HuH-7.5 (cell line): ENCODE results near the gene MAPKAP1.
"Not testable (repeated sequence)": the region's sequence is repeated elsewhere in the genome, so short reads cannot be mapped to it uniquely, and the experiment has no call there.

Experiments
- DNase-seq: peaks from one replicate; pipeline ENCODE4 v3.0.0; 2011; ENCODE audit warnings: low spot score

MAPKAP1 gene

DNA sequence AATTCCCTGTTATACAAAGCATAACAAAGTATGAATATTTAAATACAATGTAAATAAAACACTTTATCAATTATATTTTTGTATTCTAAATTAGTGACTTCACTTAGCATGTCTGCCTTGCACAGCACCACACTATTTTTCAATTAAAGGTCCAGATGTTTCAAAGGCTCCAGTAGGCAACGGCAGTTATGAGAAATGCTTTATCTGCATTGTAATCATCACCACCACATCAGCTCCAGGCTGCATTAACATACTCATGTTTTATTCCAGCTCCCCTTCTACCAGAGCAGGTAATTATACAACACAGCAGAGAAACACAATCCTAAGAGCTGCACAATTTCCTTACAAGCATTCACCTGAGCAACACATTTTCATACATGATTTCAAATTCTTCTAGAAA lies 102.8 kb downstream of the MAPKAP1 start:
- no peak for DNase-seq

DNA sequence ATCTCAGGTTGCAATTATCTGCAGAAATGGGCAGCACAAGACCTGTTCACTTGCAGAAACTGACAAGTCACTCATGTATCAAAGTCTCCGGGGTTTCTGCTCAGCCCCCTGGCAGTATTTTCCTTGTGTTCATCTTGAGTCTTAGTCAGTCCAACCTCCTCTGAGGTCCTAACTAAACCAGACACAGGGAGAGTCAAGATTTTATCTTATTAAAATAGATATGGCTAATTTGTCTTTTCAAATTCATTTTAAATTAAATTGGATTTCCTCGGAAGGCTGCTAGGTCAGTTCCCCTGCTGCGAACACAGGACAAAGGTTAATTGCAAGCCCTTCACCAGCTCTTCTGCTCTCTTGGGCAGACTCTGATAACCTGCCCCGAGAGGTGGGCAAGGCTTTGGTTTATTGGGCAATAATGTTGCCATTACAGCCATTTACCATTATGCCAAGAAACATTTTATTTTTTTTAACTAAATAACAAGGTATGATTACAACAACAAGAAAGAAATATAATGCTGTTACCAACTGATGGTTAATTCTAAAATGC lies 103.5 kb downstream of the MAPKAP1 start:
- no peak for DNase-seq

DNA sequence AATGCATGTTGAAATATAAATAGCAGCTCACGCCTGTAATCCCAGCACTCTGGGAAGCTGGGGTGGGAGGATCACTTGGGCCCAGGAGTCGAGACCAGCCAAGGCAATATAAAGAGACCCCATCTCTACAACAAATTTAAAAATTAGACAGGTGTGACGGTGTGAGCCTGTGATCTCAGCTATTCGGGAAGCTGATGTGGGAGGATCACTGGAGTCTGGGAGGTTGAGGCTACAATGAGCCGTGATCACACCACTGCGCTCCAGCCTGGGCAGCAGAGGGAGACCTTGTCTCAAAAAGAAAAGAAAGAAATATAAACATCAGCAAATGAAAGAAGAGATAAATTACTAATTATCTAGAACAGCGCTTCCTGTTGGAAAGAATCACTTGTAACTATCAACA lies 105.0 kb downstream of the MAPKAP1 start:
- DNase-seq: no peak

DNA sequence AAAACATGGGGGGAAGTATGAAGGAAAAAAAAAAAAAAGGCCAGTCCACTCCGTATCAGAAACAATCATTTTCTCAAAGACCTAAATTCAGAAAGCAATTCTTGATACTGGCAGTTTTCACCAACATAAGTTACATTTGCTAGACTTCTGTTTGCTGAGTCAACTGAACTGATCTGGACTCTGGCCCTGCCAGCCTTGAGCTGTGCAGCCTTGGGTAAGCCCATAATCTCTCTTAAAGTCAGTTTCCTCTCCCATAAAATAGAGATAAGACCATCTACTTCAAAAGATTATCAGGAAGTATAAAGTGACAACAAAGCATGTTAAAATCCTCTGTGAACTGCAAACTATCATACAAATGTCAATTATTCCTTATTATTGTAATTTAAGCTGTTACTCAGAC lies 106.8 kb downstream of the MAPKAP1 start:
- DNase-seq: no peak

DNA sequence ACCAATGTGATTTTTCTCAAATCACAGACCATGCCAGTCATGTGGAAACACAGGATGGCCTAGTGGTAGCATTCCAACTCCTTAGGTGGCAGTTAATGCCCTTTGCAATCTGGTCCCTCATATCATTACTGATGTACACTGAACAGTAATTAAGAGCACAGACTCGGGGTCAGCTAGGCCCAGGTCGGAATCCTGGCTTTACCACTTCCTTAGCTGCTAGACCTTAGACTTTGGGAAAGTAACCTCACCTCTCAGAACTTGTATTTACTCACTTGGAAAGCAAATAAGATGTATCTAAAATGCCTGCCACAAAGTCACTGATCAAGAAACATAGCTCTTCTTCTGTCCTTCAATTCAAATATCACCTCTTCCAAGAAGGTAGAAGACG lies 112.8 kb downstream of the MAPKAP1 start:
- DNase-seq: no peak

DNA sequence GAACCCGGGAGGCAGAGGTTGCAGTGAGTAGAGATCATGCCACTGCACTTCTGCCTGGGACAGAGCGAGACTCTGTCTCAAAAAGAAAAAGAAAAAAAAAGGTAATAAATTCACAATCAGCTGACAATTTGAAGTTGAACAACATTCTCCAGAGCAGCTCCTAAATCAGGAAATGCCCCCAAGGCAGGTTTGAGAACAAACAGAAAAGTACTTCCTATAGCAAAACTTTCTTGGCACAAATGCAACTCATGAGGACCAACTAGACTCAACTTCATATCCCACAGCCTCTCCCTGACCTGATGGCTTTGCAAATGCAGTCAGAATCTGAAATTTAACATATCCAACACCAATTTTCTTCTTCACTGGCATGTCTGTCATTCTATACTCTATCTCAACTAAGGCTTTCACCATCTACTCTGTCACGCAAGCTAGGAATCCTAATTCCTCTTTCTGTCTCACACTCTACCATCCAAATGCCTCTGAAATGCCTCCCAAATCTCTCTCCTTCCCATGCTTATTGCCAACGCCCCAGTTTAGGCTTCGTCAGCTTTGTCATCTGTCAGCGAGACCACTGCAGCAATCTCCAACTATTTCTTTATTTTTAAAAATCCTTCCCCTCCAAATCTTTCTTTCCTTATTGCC lies 113.3 kb downstream of the MAPKAP1 start:
- no peak for DNase-seq

DNA sequence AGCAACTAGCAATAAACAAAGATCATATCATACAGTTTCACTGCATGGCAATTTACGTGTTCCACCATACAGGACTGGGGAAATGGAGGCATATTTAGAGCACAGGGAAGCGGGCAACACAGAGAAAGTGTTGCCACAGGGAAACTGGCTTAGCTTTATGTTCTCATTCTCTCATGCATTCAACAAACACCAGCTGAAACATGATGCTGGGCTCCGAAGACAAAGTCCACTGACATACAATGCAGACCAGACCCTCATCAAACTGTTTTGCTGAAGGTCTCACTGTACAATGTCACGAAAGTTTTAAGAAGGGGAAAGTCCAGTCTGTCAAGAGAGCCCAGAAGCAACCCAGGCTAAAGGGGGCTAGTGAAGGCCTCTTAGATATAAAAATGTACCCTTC lies 115.1 kb downstream of the MAPKAP1 start:
- no peak for DNase-seq

DNA sequence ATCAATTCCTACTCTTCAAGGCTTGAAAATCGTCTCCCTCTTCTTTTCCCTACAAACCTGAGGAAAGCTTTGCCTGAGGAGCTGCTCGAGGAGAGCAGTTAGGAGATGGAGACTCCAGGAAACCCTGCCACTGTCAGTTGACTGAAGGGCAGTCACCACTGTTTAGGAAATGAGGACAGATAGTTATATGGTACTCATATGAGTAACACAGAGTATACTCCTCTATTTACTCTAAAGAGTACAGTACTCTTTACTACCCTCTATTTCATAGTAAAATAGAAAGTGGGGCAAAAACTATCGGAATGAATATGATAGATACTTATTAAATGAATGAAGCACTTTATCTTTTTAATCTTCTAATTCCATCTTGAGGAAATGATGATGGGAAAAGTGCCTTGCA lies 115.8 kb downstream of the MAPKAP1 start:
- DNase-seq: no peak

DNA sequence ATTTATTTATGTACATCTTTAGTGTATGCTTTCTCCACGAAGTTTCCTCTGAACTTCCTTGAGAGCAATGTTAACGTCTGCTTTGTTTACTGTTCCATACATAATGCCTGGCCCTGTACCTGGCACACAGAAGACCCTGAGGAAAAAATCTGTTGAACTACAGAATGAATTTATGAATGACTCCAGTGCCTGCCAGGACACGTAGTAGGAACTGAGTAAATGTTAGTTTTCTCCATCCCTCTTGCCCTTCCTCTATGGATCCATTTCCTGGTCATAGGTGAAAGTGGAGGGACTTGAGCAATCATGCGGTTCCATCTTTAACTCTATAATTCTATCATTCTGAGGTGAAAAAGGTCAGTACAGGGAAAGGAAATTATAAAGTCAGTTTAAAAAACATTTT lies 117.7 kb downstream of the MAPKAP1 start:
- no peak for DNase-seq

DNA sequence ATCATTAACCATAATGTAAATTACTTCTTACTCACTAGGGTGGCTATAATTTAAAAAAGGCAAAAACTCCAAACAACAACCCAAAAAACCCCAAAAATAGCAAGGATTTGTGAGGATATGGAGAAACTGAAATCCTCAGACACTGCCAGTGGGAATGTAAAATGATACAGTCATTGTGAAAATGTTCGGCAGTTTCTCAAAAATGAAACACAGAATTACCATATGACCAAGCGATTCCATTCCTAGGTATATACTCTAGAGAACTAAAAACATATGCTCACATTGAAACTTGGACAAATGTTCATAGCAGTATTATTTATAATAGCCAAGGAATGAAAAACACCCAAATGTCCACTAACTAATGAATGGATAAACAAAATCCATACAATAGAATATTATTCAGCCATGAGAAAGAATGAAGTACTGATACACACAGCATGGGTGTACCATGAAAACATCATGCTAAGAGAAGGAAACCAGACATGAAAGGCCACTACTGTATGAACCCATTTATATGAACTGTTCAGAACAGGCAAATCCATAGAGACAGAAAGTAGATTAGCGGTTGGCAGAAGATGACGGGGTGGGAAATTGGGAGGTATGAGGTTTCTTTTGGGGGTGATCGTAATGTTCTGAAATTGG lies 119.1 kb downstream of the MAPKAP1 start:
- no peak for DNase-seq

DNA sequence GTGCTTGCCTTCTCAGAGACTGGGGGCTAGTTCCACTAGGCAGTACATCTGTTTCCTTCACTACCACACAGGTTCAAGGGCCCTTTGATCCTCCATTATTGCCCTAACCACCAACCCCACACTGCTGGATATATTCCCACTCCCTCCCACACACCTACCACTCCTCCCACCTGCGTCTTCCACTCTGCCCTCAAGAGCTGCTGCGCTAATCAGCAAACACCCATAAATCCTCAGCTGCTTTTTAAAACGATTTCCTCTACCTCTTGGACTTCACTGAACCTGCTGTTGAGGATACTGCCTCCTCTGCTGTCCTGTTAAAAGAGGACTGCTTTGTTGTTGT lies 120.9 kb downstream of the MAPKAP1 start:
- DNase-seq: no peak

DNA sequence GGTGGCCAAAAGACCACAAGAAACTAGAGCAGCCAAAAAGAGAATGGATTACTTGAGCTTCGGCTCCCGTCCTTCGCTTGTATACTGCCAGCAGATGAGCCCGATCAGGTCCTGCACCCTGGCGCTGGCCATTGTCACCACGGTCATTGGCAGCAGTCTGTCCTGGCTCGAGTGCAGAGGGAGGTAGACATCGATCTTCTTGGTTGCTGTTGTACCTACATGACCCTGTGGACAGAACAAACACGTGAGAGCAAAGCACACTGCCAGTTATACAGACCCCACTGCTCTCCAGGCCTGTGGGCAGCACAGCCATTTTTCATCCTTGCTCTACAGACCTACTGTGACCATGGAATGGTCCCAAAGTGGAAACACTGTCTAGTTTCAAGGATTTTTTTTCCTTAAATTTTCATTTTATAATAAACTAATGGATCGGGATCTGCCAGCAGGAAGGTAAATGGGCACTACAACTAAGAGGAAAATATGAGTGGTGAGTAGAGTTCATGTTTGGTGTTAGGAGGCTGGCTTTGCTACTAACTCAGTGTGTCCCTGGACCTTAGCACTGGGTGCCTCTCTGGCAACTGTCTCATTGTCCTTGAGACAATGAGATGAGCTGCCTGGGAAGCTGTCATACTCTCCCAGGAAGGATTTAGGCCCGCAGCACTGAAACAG lies 121.4 kb downstream of the MAPKAP1 start:
- DNase-seq: no peak

DNA sequence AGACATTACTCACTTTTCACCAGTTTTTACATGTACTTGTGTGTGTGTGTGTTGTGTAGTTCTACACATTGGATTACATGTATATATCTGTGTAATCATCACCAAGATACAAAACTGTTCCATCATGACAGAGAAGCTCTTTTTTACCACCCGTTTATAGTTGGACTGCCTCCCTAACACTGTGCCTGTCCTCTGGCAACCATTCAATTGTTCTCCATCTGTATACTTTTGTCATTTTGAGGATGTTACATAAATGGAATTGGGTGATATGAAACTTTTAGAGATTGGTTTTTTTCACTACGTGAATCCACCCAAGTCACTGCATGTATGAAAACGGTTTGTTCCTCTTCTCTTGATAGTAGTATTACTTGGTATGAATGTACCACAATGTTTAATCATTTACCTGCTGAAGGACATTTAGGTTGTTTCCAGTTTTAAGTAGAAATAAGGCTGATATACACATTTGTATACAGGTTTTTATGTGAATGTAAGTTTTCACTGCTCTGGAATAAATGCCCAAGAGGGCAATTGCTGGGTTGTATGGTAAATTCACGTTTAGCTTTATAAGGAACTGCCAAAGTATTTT lies 126.2 kb downstream of the MAPKAP1 start:
- no peak for DNase-seq

DNA sequence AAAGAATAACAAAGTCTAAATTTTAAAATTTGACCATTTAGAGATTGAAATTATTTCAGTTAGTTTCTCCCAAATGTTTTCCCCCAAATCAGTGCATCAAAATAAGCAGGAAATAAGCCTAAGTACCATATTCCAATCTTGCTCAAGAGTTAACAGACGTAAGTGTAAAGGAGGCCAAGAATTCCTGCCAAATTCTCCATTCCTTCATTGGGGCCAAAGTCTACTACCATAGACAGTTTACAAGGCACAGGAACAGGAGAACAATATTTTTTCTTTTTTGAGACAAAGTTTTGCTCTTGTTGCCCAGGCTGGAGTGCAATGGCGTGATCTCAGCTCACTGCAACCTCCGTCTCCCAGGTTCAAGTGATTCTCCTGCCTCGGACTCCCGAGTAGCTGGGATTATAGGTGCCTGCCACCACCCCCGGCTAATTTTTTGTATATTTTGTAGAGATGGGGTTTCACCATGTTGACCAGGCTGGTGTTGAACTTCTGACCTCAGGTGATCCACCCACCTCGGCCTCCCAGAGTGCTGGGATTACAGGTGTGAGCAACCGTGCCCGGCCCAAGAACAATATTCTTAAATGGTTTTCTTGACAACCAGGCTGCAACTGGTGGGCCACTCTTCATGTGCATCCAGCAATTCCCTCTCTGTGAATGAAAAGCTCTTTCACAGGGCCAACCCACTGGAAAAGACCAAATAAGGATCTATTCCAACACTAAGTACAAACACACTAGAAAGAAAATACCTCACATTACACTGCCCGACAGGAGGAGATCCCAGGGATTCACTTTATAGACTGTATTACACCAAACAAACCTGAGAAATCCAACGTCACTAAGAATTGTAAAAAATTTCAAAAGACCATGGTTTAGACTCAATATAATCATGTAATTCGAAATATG lies 127.7 kb downstream of the MAPKAP1 start:
- DNase-seq: no peak

DNA sequence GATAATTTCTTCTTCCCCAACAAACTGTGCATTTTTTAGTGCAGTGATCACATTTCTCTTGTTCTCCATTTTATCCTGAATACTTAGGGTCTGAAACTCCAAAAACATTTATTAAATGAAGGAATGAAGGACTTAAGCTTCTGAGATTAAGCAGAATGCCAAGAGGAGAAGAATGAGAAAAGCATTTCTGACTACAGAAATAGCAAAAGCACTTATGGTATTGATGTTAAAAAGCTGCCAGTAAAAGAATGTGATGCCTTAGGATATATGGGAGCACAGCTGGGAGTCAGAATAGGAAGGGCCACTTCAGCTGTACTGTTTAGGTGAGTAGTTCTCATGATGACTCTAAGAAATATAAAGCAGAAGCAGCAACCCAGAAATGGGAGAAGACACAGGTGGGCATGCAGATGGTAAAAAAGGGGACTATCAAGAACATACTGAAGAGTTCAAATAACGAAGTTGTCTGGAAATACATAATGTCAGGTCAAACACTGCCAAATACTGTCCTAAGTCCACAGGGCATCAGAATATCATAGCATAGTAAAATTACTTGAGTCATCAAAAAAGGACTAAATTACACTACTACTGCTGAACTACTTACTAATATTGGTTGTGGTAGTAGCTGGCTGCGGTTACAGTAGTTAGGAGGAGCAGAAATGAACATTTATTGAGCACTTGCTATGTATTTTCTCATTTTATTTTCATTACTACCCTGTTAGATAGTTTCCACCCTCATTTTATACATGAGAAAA lies 132.7 kb downstream of the MAPKAP1 start:
- DNase-seq: no peak

DNA sequence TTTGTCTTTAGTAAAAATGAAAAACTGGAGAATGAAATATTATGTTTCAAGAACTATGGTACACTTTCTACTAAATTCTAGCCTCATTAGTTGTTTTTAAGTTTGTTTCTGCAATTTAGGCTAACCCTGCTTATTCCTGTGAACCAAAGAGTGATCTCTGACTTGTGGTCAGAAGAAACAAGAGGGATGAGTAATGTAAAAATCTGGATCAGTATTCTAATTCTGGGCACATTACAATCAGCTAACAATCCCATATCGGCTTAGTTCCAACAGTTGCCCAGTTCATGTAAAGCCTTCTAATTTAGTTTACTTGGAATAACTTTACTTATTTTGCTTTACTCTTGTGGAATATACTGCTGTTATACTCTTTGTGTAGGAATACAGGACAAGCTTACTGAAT lies 134.5 kb downstream of the MAPKAP1 start:
- not testable (repeated sequence) for DNase-seq

DNA sequence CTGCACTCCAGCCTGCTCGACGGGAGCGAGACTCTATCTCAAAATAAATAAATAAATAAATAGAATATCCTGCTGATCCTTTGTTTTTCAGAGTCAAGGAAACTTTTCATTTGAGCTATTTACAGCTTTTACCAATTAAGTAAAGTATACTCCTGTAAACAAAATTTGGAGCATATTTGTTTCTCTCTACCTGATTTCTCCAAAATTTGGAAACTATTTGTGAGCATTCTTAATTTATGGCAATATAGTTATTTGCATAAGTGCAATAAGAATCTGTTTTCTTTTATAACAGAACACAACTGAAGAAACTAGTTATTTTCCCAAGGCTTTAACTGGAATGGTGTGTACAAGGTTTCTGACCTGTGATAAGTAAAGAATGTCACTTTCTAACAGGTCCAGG lies 135.2 kb downstream of the MAPKAP1 start:
- not testable (repeated sequence) for DNase-seq

DNA sequence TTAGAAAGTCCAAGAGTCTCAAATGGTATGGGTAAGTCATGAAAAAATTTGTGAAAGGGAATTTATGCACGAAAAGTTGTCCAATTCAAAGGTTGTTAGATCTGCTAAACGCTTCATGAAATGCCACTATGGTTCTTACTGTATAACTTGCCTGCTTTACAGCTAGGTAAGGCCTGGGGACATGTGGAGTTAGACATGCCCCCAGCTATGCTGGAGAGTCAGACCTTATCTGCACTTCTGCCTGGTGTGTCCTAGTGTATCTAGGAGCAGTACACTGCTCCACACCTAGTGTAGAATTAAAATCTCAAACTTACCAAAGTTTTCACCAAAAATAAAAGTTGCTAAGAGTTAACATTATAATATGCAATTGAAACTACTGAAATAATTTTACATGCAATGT lies 136.8 kb downstream of the MAPKAP1 start:
- DNase-seq: no peak

DNA sequence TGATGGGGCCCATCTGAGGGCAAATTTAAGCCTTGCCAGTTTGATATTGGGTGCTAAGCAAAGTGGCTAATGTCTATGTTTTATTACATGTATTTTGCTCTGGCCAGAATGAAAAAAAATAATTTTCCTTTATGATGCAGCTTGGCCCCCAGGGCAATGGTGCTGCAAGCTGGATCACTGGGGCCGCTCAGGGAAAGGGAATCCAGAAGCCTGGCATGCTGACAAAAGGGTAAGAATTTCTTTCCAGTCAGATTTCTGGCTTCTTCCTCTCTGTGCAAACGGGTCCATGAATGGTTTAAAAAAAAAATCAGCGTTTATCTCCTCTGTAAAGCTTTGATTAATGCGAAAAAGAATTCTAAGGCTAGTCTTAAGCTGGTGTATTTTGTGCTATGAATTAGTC lies 138.4 kb downstream of the MAPKAP1 start:
- DNase-seq: no peak

DNA sequence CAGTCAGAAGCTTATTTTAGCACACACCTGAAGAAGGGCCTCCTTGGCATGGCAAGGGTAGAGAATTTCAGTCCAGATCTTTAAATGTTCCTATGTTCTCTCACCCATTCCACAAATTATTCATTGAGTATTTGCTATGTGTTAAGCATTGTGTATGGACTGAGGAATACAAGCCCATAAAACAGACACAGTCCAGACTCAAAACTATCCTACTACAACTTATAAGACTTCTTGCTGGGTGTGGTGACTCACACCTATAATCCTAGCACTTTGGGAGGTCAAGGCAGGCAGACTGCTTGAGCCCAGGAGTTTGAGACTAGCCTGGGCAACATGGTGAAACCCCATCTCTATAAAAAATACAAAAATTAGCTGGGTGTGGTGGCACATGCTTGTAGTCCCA lies 141.0 kb downstream of the MAPKAP1 start:
- DNase-seq: not testable (repeated sequence)

DNA sequence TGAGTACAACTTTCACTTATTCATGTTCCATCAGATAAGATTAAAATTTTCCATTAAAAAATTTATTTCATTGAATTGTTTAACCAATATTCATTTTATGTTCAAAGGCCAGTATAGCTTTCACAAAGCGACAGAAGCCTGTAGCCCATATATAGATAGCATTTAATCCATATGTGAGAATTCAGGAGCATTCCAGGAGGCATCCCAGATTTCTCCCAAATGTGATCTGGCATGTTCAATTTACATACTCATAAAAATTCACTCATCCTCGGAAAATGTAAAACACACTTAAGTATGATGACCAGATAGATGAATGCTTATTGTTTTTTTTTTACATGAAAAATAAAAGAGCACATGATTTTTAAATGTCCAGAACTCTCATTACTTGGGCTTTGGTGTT lies 141.9 kb downstream of the MAPKAP1 start:
- no peak for DNase-seq
